Measurements from ENCODE around the gene GPR143.

- no peak for TF ChIP-seq RARB (CRISPR knock-in tag; IDR thresholded peaks at IDR 0.05)
- TF ChIP-seq RAD21 (conservative IDR thresholded peaks at IDR 0.05 in 1 of 2, IDR thresholded peaks at IDR 0.05 in 1 of 2) = no peak
- no peak for TF ChIP-seq SMC3 (IDR thresholded peaks at IDR 0.05)
- no peak for TF ChIP-seq MYC (IDR thresholded peaks at IDR 0.05; ENCODE audit: borderline replicate concordance, low read length)
- TF ChIP-seq CTCF (IDR thresholded peaks at IDR 0.05) = no peak
- no peak for TF ChIP-seq BCL3 (IDR thresholded peaks at IDR 0.05)
Measured at GRCh38 chrX:9739130-9739529, 26.5 kb downstream of the GPR143 start.
